Measurements from ENCODE around the gene PLCG2.

The PLCG2 gene

DNA sequence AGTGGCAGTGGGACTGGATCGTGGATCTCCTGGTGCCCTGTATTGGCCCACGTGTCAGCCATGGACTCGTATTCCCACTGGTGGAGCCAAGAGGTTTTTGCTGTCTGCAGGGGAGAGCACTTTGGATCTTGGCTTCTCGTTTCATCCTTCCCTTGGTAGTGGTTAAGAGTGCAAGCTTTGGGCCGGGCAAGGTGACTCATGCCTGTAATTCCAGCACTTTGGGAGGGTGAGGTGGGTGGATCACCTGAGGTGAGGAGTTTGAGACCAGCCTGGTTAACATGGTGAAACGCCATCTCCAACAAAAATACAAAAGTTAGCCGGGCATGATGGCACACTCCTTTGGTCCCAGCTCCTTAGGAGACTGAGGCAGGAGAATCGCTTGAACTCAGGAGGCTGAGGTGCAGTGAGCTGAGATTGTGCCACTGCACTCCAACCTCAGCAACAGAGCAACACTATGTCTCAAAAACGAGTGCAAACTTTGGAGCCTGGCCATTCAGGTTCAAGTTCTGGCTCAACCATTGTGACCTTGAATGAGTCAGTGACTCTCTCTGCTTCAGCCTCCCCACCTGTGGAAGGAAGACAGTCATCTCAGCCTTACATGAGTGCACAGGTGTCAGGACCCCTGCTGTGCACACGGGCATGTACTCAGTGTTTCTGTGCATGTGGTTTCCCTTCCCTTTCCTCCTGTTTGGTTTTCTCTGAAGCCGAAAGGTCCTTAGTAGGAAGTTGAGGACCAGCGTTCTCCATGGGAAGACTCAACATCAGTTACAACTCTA, 57.4 kb downstream of the PLCG2 start:
- CTCF ChIA-PET = interaction anchor here (1.0 to 2.7 kb wide), 6 partner anchors 10 to 36 kb away, joined by 3 to 12 read pairs (median 4); no protein-coding TSS in a partner anchor
- TF ChIP-seq CTCF (IDR thresholded peaks at IDR 0.05; ENCODE audit: control extremely low read depth, extremely low read depth, low read depth, missing control alignments) = no peak
- POLR2A ChIA-PET = interaction anchor here (0.6 to 1.2 kb wide), 2 partner anchors 9 to 86 kb away, joined by 3 to 7 read pairs; no protein-coding TSS in a partner anchor
- peak; percentile 67 for DNase-seq (ENCODE audit: extremely low spot score)

GRCh38 chr16:81837312-81837751, 58.2 kb downstream of the PLCG2 start:
- no peak for DNase-seq (ENCODE audit: extremely low spot score)
- no peak for TF ChIP-seq CTCF (IDR thresholded peaks at IDR 0.05; ENCODE audit: control extremely low read depth, extremely low read depth, low read depth, missing control alignments)
- ChIA-PET CTCF (interaction anchor here (1.3 kb wide), 1 partner anchor 13 kb away, joined by 4 read pairs; no protein-coding TSS in a partner anchor), POLR2A (interaction anchor here (0.6 kb wide), 1 partner anchor 21 kb away, joined by 6 read pairs; no protein-coding TSS in a partner anchor)

DNA sequence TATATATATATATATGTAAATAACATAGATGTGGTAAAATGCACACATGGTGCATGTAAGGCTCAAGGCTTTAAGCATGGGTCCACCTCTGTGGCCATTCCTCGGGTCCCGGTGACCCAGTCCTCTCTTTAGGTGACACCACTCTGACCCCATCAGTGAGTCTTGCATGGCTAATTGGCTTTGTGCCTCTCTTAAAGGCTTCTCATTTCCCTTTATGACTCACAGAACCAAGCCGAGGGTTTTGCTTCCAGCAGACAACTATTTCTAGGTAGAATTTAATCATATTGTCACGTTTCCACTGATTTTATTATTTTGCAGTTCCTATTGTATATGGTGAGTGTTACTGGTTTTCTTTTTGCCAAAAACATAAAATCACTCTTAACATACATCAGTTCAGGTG, 59.7 kb downstream of the PLCG2 start:
- ChIA-PET CTCF (no interaction called here), POLR2A (no interaction called here)
- DNase-seq (ENCODE audit: extremely low spot score) = peak; percentile 59
- TF ChIP-seq CTCF (IDR thresholded peaks at IDR 0.05; ENCODE audit: control extremely low read depth, extremely low read depth, low read depth, missing control alignments) = no peak

- CTCF ChIA-PET = interaction anchor here (0.9 to 2.6 kb wide), 10 partner anchors 10 to 112 kb away, joined by 3 to 22 read pairs (median 4); no protein-coding TSS in a partner anchor
- TF ChIP-seq CTCF (IDR thresholded peaks at IDR 0.05; ENCODE audit: control extremely low read depth, extremely low read depth, low read depth, missing control alignments) = no peak
- POLR2A ChIA-PET = no interaction called here
- peak; percentile 51 for DNase-seq (ENCODE audit: extremely low spot score)
Measured at GRCh38 chr16:81841722-81842121, 62.6 kb downstream of the PLCG2 start.

DNA sequence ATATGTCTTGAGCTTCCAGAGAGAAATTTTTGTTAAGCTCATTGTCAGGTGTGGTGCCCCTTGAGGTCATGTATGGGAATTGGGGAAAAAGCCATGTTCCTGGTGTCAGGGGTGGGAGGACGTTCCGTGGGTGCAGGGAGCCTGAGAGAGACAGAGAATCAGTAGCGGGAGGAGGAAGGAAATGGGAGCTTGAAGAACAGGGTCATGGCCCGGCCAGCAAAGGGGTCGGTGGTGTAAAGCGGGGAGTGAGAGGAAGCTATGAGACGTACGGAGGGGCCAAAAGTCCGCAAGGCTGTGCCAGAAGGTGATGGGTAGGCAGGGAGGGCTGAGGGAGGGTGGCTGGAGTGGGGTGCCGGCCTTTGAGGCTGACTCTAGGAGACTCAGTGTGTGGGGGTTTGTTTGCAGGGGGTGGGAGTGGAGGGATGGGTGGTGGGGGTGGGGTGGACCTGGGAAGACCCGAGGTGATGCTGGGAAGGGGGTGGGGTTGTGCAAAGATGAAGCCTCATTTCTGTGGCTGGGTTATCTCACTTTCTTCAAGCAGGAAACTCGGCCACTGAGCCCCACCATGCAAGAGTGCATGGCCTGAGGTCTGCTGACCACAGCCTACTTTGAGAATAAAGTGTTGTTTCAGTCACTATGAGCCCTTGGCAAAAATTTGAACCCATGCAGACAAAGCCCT, 63.6 kb downstream of the PLCG2 start:
- CTCF ChIA-PET = interaction anchor here (0.9 to 2.6 kb wide), 10 partner anchors 9 to 113 kb away, joined by 3 to 22 read pairs (median 4); no protein-coding TSS in a partner anchor
- POLR2A ChIA-PET = no interaction called here
- DNase-seq (ENCODE audit: extremely low spot score) = no peak
- no peak for TF ChIP-seq CTCF (IDR thresholded peaks at IDR 0.05; ENCODE audit: control extremely low read depth, extremely low read depth, low read depth, missing control alignments)

- POLR2A ChIA-PET = no interaction called here
- CTCF ChIA-PET = interaction anchor here (1.2 to 2.6 kb wide), 4 partner anchors 12 to 113 kb away, joined by 3 to 22 read pairs (median 10); no protein-coding TSS in a partner anchor
- no peak for DNase-seq (ENCODE audit: extremely low spot score)
- no peak for TF ChIP-seq CTCF (IDR thresholded peaks at IDR 0.05; ENCODE audit: control extremely low read depth, extremely low read depth, low read depth, missing control alignments)
Measured at GRCh38 chr16:81843243-81843582, 64.1 kb downstream of the PLCG2 start.
